K562 (cell line): Measurements from ENCODE around the gene CLCN2. TPM values are rescaled to one million over a fixed set of nuclear protein-coding genes. Genes with fewer than 3 reads are reported as not detected.
A peak's percentile ranks its signal among the peaks of the same experiment; 100 is the strongest.

Experiments
- ATAC-seq: fragments of 200-7000 bp; cut with Tn5 transposase; 3 replicates; pipeline ENCODE4 v1.9.1; 2020; ENCODE audit warnings: moderate library complexity
- BruUV-seq: library from RNA; stranded (reverse); fragments of 400-500 nt; replicated peaks from 2 replicates; lab custom pipeline; 2021; lab: Mats Ljungman, UMichigan
- CTCF ChIA-PET: fragments of 300-600 bp; formaldehyde crosslinking; extraction: SDS; loops from one replicate; lab custom pipeline; 2021; ENCODE audit warnings: low intra/inter-chr PET ratio; lab: Yijun Ruan, JAX
- POLR2A ChIA-PET: fragments of 300-600, 350-650 bp; sonication (Branson Sonifier 250); formaldehyde crosslinking; extraction: SDS; loops from one replicate; lab custom pipeline; 2021; ENCODE audit warnings: antibody characterized with exemption, inconsistent platforms; lab: Yijun Ruan, JAX
- DNase-seq, 4 experiments: peaks; one replicate each; pipeline versions ENCODE4 v3.0.0 to v3.0.0-alpha.2; 2011 to 2018; ENCODE audit warnings: low spot score in 3 of 4, mixed read lengths in 3 of 4; ENCODE audit errors: extremely low read depth in 1 of 4
- FAIRE-seq: peaks from 2 replicates; lab custom pipeline; 2011; peaks lifted over from hg19 to GRCh38; lab: Jason Lieb, UNC
- H2AFZ ChIP-seq: 2 replicates; pipeline ENCODE4 v1.6.0; 2011; ENCODE audit warnings: low read depth, low read length, control low read depth, inconsistent platforms
- H3K27ac ChIP-seq: fragments of 200-600 bp; 3 replicates; pipeline ENCODE4 v1.8.0; 2011; ENCODE audit warnings: low read depth, mild to moderate bottlenecking, control low read depth, inconsistent platforms, low read length, moderate library complexity, mixed read lengths; ENCODE audit errors: extremely low read depth
- H3K27me3 ChIP-seq, 2 experiments: fragments of 300-600 bp in 1 of 2; 2 replicates in 1 of 2; 3 replicates in 1 of 2; pipeline versions ENCODE4 v1.6.0 to v1.8.0; 2011; ENCODE audit warnings: inconsistent platforms in 2 of 2, low read length in 2 of 2, mild to moderate bottlenecking in 1 of 2, mixed read lengths in 1 of 2, moderate library complexity in 1 of 2; ENCODE audit not compliant: control insufficient read depth in 2 of 2, insufficient read depth in 2 of 2
- H3K36me3 ChIP-seq: fragments of 300-600 bp; 3 replicates; pipeline ENCODE4 v1.8.0; 2011; ENCODE audit warnings: mild to moderate bottlenecking, low read length, inconsistent platforms; ENCODE audit not compliant: control insufficient read depth, insufficient read depth
- H3K4me1 ChIP-seq, 2 experiments: fragments of 200-600 bp in 1 of 2; replicated peaks in 1 of 2; 2 replicates in 1 of 2; 3 replicates in 1 of 2; pipeline versions ENCODE4 v1.5.1 to v1.8.0; 2011; ENCODE audit warnings: inconsistent platforms in 2 of 2, low read length in 2 of 2, mild to moderate bottlenecking in 1 of 2, mixed read lengths in 1 of 2, moderate library complexity in 1 of 2; ENCODE audit not compliant: control insufficient read depth in 2 of 2, insufficient read depth in 2 of 2
- H3K4me2 ChIP-seq: 2 replicates; pipeline ENCODE4 v1.6.1; 2011; ENCODE audit warnings: low read length, control low read depth, inconsistent platforms, mixed read lengths; ENCODE audit not compliant: insufficient read depth
- H3K4me3 ChIP-seq: fragments of 200-600 bp; sonication (generic), shearing (Covaris generic); 2 replicates; pipeline ENCODE4 v1.5.1; 2016; ENCODE audit warnings: control low read depth, inconsistent platforms
- H3K79me2 ChIP-seq: fragments of 200-600 bp; 3 replicates; pipeline ENCODE4 v1.8.0; 2011; ENCODE audit warnings: low read length, inconsistent platforms; ENCODE audit not compliant: control insufficient read depth, insufficient read depth
- H3K9ac ChIP-seq, 2 experiments: 2 replicates each; pipeline versions ENCODE4 v1.6.0 to v1.6.1; 2011; ENCODE audit warnings: low read depth in 2 of 2, low read length in 2 of 2, control low read depth in 1 of 2, inconsistent platforms in 1 of 2, mild to moderate bottlenecking in 1 of 2, mixed read lengths in 1 of 2; ENCODE audit not compliant: insufficient read depth in 1 of 2
- H3K9me1 ChIP-seq: one replicate; pipeline ENCODE4 v1.6.0; 2011; ENCODE audit warnings: inconsistent platforms, mild to moderate bottlenecking, low read length, moderate library complexity; ENCODE audit not compliant: control insufficient read depth, insufficient read depth
- H3K9me3 ChIP-seq: replicated peaks from 2 replicates; pipeline ENCODE4 v1.5.1; 2011; ENCODE audit warnings: low read depth, low read length, inconsistent platforms; ENCODE audit not compliant: control insufficient read depth, insufficient read depth
- H4K20me1 ChIP-seq: replicated peaks from 2 replicates; pipeline ENCODE4 v1.6.1; 2011; ENCODE audit warnings: low read length, inconsistent platforms, mixed read lengths; ENCODE audit not compliant: control insufficient read depth, insufficient read depth
- ZNF197 ChIP-seq: fragments of 200-800 bp; sonication (Bioruptor generic); IDR thresholded peaks from 2 replicates; pipeline ENCODE4 v1.6.1; 2016; ENCODE audit warnings: low read depth, missing genetic modification characterization, missing compliant biosample characterization
- ZSCAN29 ChIP-seq: fragments of 450-650 bp; IDR thresholded peaks from 2 replicates; pipeline ENCODE4 v1.6.1; 2017
- WGBS: fragments of 100-300 bp; shearing (Covaris generic); methylation state at CpG from one replicate; pipeline ENCODE4 v1.1.6; 2016; ENCODE audit warnings: low coverage, mixed read lengths; ENCODE audit not compliant: insufficient coverage; ENCODE audit errors: missing lambda C conversion rate; 5-methylcytosine and 5-hydroxymethylcytosine counted together
- in situ Hi-C: fragments of 300-500 bp; cut with MboI; formaldehyde crosslinking; loops from 4 replicates; pipeline ENCODE4 v1.15.0; 2018; ENCODE audit warnings: inconsistent platforms, mixed read lengths
- intact Hi-C: fragments of 100-400 bp; cut with micrococcal nuclease; formaldehyde crosslinking; loops from 2 replicates; pipeline ENCODE4 v1.14.2; 2022
- polyA plus RNA-seq, 8 experiments: library from polyadenylated mRNA; depleted of rRNA in 4 of 8; stranded (reverse) in 5 of 8; unstranded in 3 of 8; fragments of >200 nt; fragmentation: Nextera tagmentation in 2 of 8; fragmentation: Illumina TruSeq in 1 of 8; extraction: Ambion mirVana in 2 of 8; extraction: Trizol in 1 of 8; gene quantifications; 2 replicates each; pipeline versions ENCODE4 v1.2.1 to v1.2.3, GENCODE V29; 2011 to 2014; ENCODE audit warnings: inconsistent platforms in 1 of 8, missing spikeins in 1 of 8
- total RNA-seq, 7 experiments: library from RNA; depleted of rRNA in 6 of 7; stranded (reverse); fragments of >200 nt in 6 of 7; fragmentation: Illumina TruSeq in 2 of 7; extraction: Trizol in 2 of 7; gene quantifications; 2 replicates each; pipeline versions ENCODE4 v1.2.1 to v1.2.3, GENCODE V29; 2011 to 2021; ENCODE audit warnings: low replicate concordance in 1 of 7
- TF ChIP-seq, protein P1 (sequence below), 3 experiments: fragments of 200-800 bp in 1 of 3; sonication (Bioruptor generic) in 1 of 3; sonication (generic) in 1 of 3; formaldehyde crosslinking in 1 of 3; IDR thresholded peaks; 2 replicates each; pipeline versions ENCODE4 v1.6.1 to v1.8.0; 2016 to 2022; ENCODE audit warnings: mild to moderate bottlenecking in 2 of 3, missing compliant biosample characterization in 2 of 3, missing genetic modification characterization in 2 of 3, missing genetic modification reagents in 1 of 3

The CLCN2 gene
- total and polyA plus RNA-seq, 9 of the 15 experiments (the other 6 are each of a cell fraction or from before 2014, with no cell fraction given): 0.10 to 14.0 (median 6.9) TPM

GRCh38 chr3:184335291-184335660 lies 26.1 kb downstream of the CLCN2 start:
- Histone ChIP-seq H3K79me2 (peaks cover 16% of the 10 kb centered on the region), H3K4me1 (peaks cover 51 to 62% of the 10 kb centered on the region in 2 experiments), H4K20me1 (peaks cover 24% of the 10 kb centered on the region), H3K27me3 (no peaks in the 10 kb centered on the region), H3K36me3 (peaks cover 52% of the 10 kb centered on the region), H2AFZ (no peak overlapping the region), H3K9me1 (peaks cover 11% of the 10 kb centered on the region), H3K27ac (peak overlapping the region; percentile 83), H3K4me2 (peak overlapping the region; percentile 80)
- intact Hi-C loops (no loop called here), in situ Hi-C loops (no loop called here)
- ATAC-seq: peak; percentile 5
- DNase-seq: peak in 1 of 4 experiments; percentile 24
- WGBS: 60% methylated on average over 4 of the region's 4 CpGs
- no peak for FAIRE-seq
- CTCF ChIA-PET: no interaction called here
- TF ChIP-seq ZSCAN29: no peak
- TF ChIP-seq, protein P1, sequence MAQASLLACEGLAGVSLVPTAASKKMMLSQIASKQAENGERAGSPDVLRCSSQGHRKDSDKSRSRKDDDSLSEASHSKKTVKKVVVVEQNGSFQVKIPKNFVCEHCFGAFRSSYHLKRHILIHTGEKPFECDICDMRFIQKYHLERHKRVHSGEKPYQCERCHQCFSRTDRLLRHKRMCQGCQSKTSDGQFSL (CRISPR knock-in tag; IDR thresholded peaks at IDR 0.05): 0 out of 2 replicates have a peak, but pooled peaks have one; percentile 2
- TF ChIP-seq, protein P1 (tag; IDR thresholded peaks at IDR 0.05): no peak
- TF ChIP-seq ZNF197 (CRISPR knock-in tag): peak; percentile 44; the same call in 1 of the 2 replicates
- TF ChIP-seq, all 486 proteins: peak for 2
- BruUV-seq: no TSS peak
- Histone ChIP-seq H3K4me3 (peak overlapping the region; percentile 62; the same call in 1 of the 2 replicates), H3K9me3 (no peaks in the 10 kb centered on the region), H3K9ac (peak overlapping the region; percentile 70 to 98; a peak in 2 of 4 replicates)
- POLR2A ChIA-PET: interaction anchor here (0.6 to 0.9 kb wide), 4 partner anchors 9 to 24 kb away, joined by 3 to 5 read pairs (median 3); no protein-coding TSS in a partner anchor
